ENCODE results near the gene LMLN.

DNA sequence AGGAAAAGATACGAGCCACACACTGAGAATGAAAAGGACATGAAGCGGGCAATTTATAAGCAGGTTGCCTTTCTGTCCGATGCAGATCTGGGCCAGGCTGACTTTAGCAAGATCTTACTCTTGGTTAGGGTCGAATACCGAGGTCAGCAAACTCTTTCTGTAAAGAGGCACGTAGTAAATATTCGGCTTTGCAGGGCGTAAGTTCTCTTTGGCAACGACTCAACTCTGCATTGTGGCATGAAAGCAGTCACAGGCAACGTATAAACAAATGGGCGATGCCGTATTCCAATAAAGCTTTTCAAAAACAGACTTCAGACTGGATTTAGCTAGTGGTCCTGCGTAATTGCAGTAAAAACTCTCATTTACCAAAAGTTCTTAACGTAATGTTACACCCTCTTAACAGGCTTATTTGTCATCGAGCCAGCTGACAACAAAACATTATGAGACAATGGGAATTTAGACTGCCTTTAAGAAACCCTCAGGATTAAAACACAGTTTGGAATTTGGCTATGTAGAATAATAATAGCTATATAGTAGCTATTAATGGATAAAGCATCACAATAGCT lies 23.1 kb upstream of the LMLN start:
- no peak for TF ChIP-seq POLR2A (IDR thresholded peaks at IDR 0.05)
- TF ChIP-seq, protein P1, sequence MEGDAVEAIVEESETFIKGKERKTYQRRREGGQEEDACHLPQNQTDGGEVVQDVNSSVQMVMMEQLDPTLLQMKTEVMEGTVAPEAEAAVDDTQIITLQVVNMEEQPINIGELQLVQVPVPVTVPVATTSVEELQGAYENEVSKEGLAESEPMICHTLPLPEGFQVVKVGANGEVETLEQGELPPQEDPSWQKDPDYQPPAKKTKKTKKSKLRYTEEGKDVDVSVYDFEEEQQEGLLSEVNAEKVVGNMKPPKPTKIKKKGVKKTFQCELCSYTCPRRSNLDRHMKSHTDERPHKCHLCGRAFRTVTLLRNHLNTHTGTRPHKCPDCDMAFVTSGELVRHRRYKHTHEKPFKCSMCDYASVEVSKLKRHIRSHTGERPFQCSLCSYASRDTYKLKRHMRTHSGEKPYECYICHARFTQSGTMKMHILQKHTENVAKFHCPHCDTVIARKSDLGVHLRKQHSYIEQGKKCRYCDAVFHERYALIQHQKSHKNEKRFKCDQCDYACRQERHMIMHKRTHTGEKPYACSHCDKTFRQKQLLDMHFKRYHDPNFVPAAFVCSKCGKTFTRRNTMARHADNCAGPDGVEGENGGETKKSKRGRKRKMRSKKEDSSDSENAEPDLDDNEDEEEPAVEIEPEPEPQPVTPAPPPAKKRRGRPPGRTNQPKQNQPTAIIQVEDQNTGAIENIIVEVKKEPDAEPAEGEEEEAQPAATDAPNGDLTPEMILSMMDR (IDR thresholded peaks at IDR 0.05) = no peak
